Breast epithelium (tissue), 3 donors: ENCODE results near the gene PON3.

Experiments used
- POLR2A ChIP-seq: fragments of 450-650 bp; IDR thresholded peaks from one replicate; pipeline ENCODE4 v1.6.1; 2016; ENCODE audit warnings: antibody characterized with exemption, mild to moderate bottlenecking, moderate library complexity
- TF ChIP-seq, protein P1 (sequence below), 3 donors: fragments of 450-650 bp; IDR thresholded peaks; one replicate each; pipeline ENCODE4 v1.5.1; 2016 to 2017; ENCODE audit warnings: antibody characterized with exemption in 3 of 3, mild to moderate bottlenecking in 3 of 3, moderate library complexity in 3 of 3

DNA sequence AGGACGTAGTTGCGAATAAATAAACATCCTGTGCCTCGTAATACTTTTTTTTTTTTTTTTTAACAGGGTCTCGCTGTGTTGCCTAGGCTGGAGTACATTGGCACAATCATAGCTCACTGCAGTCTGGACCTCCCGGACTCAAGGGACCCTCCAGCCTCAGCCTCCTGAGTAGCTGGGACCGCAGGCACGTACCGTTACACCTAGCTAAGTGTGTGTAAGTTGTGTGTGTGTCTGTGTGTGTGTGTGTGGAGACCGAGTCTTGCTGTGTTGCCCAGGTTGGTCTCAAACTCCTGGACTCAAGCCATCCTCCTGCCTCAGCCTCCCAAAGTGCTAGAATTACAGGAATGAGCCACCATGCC lies 39.2 kb upstream of the PON3 start:
- TF ChIP-seq, protein P1, sequence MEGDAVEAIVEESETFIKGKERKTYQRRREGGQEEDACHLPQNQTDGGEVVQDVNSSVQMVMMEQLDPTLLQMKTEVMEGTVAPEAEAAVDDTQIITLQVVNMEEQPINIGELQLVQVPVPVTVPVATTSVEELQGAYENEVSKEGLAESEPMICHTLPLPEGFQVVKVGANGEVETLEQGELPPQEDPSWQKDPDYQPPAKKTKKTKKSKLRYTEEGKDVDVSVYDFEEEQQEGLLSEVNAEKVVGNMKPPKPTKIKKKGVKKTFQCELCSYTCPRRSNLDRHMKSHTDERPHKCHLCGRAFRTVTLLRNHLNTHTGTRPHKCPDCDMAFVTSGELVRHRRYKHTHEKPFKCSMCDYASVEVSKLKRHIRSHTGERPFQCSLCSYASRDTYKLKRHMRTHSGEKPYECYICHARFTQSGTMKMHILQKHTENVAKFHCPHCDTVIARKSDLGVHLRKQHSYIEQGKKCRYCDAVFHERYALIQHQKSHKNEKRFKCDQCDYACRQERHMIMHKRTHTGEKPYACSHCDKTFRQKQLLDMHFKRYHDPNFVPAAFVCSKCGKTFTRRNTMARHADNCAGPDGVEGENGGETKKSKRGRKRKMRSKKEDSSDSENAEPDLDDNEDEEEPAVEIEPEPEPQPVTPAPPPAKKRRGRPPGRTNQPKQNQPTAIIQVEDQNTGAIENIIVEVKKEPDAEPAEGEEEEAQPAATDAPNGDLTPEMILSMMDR (IDR thresholded peaks at IDR 0.05), result no peak
- no peak for TF ChIP-seq POLR2A
